NCI-H187 treated with DMSO at 0.1 percent for 48 hours (cell line): ENCODE results near the gene TCFL5.

Source experiments
- DNase-seq: peaks from one replicate; lab custom pipeline; 2025; lab: John Stamatoyannopoulos, UW

TCFL5 gene

DNA sequence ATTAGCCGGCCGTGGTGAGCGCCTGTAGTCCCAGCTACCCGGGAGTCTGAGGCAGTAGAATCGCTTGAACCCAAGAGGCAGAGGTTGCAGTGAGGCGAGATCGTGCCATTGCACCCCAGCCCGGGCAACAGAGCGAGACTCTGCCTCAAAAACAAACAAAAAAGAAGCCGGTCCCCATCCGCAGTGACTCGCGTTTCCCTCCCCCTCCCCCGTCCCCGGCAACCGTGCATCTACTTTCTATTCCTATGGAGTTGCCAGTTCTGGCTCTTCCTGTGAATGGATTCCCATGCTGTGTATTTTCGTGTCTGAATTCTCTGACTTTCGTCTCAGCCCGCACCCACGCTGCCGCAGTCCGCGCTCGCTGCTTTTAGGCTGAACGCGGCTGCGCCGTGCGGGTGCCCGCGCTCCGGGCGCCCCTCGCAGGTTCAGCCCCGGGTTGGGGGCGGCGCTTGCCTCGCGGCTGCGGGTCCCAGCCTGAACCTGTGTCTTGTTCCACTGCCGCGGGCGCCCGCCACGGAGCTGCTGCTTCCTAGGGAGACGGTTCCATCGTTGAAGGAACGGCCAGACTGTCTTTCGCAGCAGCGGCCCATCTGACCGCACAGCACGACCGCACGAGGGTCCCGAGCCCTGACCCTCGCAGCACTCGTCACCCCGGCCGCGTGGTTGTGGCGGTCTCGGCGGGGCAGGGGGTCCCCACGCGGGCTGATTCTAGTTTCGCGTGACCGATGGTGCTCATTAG is 66.4 kb downstream of the TCFL5 start:
- no peak for DNase-seq

- peak; percentile 43 for DNase-seq
Observed at GRCh38 chr20:62794007-62794724, 67.5 kb downstream of the TCFL5 start.

DNA sequence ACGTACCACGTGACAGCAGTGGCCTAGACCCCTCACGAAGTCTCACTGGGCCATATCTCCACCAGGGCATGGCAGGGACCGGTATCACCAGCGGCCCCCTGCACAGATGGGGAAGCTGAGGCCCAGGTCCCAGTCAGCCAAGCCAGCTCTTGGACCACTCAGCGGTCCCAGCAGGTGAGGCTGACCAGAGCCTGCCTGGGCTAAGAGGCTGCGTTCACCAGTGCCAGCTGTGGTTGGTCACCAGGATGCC is 67.9 kb downstream of the TCFL5 start:
- DNase-seq: no peak

- DNase-seq: peak; percentile 20
Observed at GRCh38 chr20:62792940-62793756, 68.5 kb downstream of the TCFL5 start.

DNA sequence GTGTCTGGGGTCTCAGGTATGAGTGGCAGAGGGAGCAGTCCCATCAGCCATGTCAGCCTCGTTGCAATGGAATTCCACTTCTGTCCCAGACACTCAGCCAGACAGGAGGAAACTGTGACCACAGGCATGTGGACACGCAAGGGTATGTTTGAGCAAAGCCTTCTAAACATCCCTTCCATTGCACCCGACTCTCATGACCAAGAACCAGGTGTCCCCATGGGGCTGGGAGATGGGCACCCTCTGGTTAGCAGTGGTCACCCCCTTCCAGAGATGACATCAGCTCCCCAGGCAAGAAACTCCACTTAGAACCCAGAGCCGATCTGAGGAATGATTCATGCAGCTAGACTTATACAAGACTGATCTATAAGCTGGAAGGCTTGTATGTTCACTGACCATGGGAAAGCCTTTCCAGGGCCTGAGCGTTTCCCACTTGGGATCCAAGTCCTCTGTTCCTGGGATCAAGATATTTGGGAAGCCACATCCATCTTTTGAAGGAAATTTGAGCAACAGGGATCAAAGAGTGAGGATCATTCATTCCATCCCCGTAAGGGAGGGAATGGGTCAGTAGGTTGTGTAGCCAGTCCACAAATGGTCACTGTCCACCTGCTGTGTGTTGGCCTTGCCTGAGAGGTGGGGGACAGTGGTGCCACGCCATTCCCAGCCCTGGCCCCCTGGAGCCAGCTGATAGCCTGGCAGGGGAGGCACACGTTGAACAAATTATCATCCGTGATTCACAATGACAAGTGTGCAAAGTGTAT is 69.3 kb downstream of the TCFL5 start:
- DNase-seq: no peak

DNA sequence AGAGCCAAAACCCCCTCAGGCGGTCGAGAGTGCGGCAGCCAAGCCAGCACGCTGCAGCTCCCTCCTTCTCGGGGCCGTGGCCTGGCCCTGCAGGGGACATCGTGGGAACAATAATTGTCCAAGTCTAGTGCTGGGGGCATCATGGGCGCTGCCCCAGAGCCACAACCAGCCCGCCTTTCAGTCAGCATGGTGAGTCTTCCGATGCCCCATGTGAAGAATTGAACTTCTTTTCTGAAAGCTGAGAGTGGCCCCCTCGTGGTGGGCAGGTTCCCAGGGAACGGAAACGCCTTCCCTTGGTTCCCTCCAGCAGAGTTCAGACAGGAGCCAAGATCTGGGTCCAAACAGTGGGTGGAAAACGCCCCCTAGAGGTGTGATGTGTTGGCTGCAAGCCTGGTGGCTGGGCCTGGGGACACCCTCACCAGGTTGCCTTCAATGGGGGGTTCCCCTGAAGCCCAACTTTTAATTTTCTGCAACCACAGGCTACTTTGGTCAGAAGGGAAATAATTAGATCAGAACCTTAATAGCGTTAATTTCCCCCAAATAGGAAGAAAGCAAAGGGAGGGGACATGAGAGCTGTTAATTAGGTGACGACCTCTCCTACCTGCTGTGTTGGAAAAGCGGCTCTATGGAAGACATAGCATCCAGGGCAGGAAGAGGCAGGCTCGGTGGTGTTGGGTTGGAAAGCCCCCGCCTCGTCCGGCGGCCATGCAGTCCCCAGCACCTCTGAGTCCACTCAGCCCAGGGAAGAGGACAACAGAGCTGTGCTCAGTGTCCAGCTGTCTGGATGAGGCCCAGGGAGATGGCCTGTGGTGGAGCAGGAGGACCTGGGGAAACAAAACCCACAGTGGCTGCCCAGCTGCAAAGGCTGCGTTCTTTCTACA is 70.1 kb downstream of the TCFL5 start:
- DNase-seq: peak; percentile 60
